ENCODE measurements around the gene MARCHF2.

MARCHF2 gene

DNA sequence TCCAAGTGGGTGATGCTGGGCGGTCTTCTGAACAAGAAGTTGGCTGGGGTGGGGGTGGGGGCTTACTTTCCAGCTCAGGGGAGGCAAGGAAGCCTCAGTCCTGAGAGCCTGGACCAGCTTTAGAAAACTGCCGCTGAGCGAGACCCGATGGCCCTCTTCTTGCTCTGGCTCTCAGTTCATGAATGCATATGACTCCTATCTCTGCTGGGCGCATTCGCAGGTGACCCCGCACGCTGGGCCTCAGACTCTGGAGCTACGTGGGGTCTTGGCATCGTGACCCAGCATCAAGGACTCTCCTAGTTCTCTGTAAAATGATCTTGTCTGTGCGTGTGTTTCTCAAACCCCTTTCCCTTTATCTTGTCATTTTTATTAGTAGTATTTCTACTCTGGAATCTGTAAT is 69.6 kb downstream of the MARCHF2 start:
- no peak for DNase-seq

DNA sequence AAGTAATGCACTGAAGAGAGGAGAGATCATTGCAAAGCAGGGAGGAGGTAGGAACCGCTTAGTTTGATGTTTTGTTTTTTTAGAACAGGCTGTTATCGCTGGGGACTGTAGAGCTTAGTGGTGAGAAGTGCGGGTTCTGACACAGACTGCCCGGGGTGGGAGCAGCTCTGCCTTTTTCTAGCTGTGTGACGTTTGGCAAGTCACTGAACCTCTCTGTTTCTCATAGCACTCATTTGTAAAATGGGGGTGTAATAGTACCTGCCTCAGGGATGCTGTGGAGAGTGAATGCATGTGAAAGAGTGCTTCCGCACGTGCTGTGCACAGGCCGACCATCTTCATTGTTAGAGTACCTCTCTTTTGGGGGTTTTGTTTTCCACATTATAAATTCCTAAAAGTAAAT is 70.1 kb downstream of the MARCHF2 start:
- no peak for DNase-seq

DNA sequence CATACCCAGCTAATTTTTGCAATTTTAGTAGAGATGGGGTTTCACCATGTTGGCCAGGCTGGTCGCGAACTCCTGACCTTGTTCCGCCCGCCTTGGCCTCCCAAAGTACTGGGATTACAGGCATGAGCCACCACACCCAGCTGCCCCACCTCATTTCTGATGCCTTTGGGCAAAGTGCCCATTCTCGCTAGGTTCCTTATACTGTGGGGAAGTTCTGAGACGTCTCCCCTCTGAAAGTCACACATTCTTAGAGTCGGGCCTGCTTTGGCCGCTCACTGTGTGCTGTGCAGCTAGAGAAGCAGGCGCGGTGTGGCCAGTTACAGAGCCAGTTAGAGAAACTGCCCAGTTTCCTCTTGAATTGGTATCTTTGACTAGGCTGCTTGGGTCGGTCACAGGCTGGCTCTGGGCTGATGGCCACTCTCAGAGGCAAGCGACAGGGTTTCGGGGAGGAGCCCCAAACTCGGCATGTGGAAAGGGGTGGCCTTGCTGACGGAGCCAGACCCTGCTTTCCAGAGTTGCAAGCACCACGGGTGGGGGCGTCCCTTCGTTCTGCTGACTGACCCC is 71.3 kb downstream of the MARCHF2 start:
- DNase-seq = no peak

DNA sequence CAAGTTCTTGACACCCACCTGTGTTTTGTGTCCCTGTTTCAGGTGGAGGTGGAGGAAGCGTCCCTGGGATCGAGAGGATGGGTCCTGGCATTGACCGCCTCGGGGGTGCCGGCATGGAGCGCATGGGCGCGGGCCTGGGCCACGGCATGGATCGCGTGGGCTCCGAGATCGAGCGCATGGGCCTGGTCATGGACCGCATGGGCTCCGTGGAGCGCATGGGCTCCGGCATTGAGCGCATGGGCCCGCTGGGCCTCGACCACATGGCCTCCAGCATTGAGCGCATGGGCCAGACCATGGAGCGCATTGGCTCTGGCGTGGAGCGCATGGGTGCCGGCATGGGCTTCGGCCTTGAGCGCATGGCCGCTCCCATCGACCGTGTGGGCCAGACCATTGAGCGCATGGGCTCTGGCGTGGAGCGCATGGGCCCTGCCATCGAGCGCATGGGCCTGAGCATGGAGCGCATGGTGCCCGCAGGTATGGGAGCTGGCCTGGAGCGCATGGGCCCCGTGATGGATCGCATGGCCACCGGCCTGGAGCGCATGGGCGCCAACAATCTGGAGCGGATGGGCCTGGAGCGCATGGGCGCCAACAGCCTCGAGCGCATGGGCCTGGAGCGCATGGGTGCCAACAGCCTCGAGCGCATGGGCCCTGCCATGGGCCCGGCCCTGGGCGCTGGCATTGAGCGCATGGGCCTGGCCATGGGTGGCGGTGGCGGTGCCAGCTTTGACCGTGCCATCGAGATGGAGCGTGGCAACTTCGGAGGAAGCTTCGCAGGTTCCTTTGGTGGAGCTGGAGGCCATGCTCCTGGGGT is 72.7 kb downstream of the MARCHF2 start:
- no peak for DNase-seq

DNA sequence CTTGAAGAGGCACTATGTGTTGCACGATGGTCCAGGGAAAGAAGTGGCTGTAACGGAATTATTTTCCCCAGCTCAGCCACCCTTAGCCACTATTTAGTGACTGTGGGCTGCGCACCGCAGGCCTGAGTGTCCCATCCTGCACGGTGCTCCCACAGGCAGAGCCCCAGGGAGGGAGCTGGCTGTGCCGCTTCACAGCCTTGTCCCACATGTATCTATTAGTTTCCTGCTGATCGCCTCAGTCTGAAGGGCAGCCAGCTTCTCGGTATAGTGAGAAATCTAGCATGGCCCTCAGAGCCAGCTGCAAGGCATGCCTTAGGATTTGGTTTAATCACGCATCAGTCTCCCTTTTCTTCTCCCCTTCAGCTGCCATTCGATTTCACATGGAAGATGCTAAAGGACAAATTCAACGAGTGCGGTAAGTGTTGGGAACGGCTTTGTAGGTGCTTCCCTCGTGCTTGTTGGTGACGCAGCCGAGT is 73.6 kb downstream of the MARCHF2 start:
- DNase-seq = no peak

DNA sequence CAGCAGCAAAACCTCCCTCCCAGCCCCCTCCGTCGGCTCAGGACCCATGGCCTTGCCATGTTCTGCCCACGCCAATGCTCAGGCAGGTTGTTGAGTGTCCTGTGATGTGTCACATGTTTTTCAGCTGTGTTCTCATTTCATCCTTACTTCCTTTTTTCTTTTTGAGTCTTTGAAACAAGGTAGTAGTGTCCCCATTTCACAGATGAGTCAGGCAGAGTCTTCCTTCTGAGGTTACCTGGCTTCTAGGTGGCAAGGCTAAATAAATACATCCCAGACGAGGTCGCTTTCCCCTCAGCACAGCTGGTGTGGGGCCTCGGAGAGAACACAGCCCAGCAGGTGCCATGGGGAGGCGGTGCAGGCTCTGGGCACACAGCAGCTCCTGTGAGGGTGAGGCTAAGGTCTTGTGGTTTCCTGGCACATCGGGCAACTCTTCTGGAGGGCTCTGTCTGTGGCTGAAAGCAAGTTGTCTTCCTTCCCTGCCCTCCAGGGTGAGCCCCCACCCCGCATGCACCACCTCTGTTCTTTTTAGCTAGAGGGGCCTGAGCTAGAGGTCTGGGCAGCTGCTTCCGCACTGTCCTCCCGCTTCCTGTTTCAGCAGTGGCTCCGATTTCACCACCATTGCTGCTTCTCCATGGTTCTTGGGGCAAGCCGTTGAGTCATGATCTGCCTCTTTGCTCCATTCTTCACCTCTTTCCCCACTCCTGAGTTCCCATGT is 74.2 kb downstream of the MARCHF2 start:
- DNase-seq = no peak

DNA sequence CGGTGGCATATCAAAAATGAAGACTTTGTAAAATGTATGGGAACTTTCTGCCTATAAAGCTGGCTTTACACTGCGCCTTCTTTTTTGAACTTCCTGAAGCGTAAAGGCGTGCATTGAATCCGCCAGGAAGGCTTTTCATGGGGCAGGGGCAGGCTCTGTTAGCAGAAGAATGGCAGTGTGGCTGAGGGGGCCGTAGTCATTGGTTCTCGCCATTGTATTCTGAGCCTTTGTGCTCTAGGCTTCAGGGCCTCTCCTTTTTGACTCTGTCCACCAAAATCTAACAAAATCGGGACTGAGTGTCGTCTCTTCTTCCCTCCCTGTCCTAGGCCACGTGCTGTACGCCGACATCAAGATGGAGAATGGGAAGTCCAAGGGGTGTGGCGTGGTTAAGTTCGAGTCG is 75.3 kb downstream of the MARCHF2 start:
- no peak for DNase-seq

Measured in 8988T (cell line).